Thoracic aorta (tissue), 2 donors: ENCODE data around the gene TRRAP. TPM values are rescaled to one million over a fixed set of nuclear protein-coding genes. Genes with fewer than 3 reads are reported as not detected.

Experiments used
- ATAC-seq: fragments of 150-250 bp; one replicate; pipeline ENCODE4 v1.8.0; 2017; ENCODE audit warnings: low read depth; ENCODE audit not compliant: insufficient number of reproducible peaks, low FRiP score
- DNase-seq: peaks from one replicate; pipeline ENCODE4 v3.0.0-alpha.2; 2020; ENCODE audit warnings: low spot score
- H3K27ac ChIP-seq, 2 donors: fragments of 200-600 bp; sonication (generic); 1 replicate in 1 of 2; 2 replicates in 1 of 2; pipeline ENCODE4 v1.5.1; 2016; ENCODE audit warnings: mild to moderate bottlenecking in 2 of 2, moderate library complexity in 2 of 2
- H3K27me3 ChIP-seq: fragments of 200-600 bp; sonication (generic); replicated peaks from 2 replicates; pipeline ENCODE4 v1.6.0; 2016; ENCODE audit warnings: mild to moderate bottlenecking; ENCODE audit not compliant: insufficient read depth
- H3K36me3 ChIP-seq: fragments of 200-600 bp; sonication (generic); one replicate; pipeline ENCODE4 v1.5.1; 2016
- H3K4me1 ChIP-seq, 2 donors: fragments of 200-600 bp; sonication (generic); 1 replicate in 1 of 2; 2 replicates in 1 of 2; pipeline versions ENCODE4 v1.5.1 to v1.6.0; 2016; ENCODE audit warnings: low read depth in 2 of 2, mild to moderate bottlenecking in 1 of 2; ENCODE audit not compliant: control insufficient read depth in 1 of 2
- H3K4me3 ChIP-seq: fragments of 200-600 bp; sonication (generic); 2 replicates; pipeline ENCODE4 v1.5.1; 2016; ENCODE audit warnings: mild to moderate bottlenecking
- H3K9me3 ChIP-seq: fragments of 200-600 bp; sonication (generic); 2 replicates; pipeline ENCODE4 v1.5.1; 2016
- CTCF ChIP-seq: fragments of 200-600 bp; sonication (generic); IDR thresholded peaks from one replicate; pipeline ENCODE4 v1.5.1; 2019; ENCODE audit warnings: antibody characterized with exemption
- total RNA-seq, 2 donors: library from RNA; depleted of rRNA; stranded (reverse); fragments of >200 nt; gene quantifications; one replicate each; pipeline versions ENCODE4 v1.1.0 to v1.2.3, GENCODE V29; 2016

The TRRAP gene
- total RNA-seq, 2 donors from 2014 or later, result 44.8 to 49.5 TPM

GRCh38 chr7:99031496-99031895, 153.2 kb downstream of the TRRAP start:
- H3K27ac ChIP-seq, result peak overlapping the region; percentile 89 to 91
- H3K4me1 ChIP-seq, result peaks cover 23 to 41% of the 10 kb centered on the region in 2 donors
- peaks cover 74% of the 10 kb centered on the region for H3K36me3 ChIP-seq
- TF ChIP-seq CTCF, result no peak
- ATAC-seq, result no peak
- H3K4me3 ChIP-seq, result peak overlapping the region; percentile 13
- H3K27me3 ChIP-seq, result no peaks in the 10 kb centered on the region
- H3K9me3 ChIP-seq, result no peaks in the 10 kb centered on the region
- no peak for DNase-seq

GRCh38 chr7:99032928-99033327, 154.6 kb downstream of the TRRAP start:
- Histone ChIP-seq H3K9me3 (no peaks in the 10 kb centered on the region), H3K4me3 (no peak overlapping the region), H3K4me1 (peaks cover 23 to 55% of the 10 kb centered on the region in 2 donors), H3K27me3 (no peaks in the 10 kb centered on the region), H3K27ac (peak overlapping the region; percentile 89 to 91), H3K36me3 (peaks cover 75% of the 10 kb centered on the region)
- no peak for TF ChIP-seq CTCF
- no peak for DNase-seq
- ATAC-seq, result no peak

GRCh38 chr7:99033765-99034164, 155.4 kb downstream of the TRRAP start:
- Histone ChIP-seq H3K27me3 (no peaks in the 10 kb centered on the region), H3K4me3 (no peak overlapping the region), H3K36me3 (peaks cover 75% of the 10 kb centered on the region), H3K9me3 (no peaks in the 10 kb centered on the region), H3K27ac (peak overlapping the region; percentile 89 to 91), H3K4me1 (peaks cover 23 to 58% of the 10 kb centered on the region in 2 donors)
- ATAC-seq, result no peak
- no peak for DNase-seq
- TF ChIP-seq CTCF, result no peak

GRCh38 chr7:99034932-99035722, 156.8 kb downstream of the TRRAP start:
- TF ChIP-seq CTCF, result no peak
- Histone ChIP-seq H3K36me3 (peaks cover 70% of the 10 kb centered on the region), H3K9me3 (no peaks in the 10 kb centered on the region), H3K4me3 (no peak overlapping the region), H3K4me1 (peaks cover 17 to 53% of the 10 kb centered on the region in 2 donors), H3K27me3 (no peaks in the 10 kb centered on the region), H3K27ac (peak overlapping the region; percentile 89 to 91)
- ATAC-seq (no peak), DNase-seq (no peak)

GRCh38 chr7:99035723-99036545, 157.6 kb downstream of the TRRAP start:
- H3K9me3 ChIP-seq, result no peaks in the 10 kb centered on the region
- no peak overlapping the region for H3K4me3 ChIP-seq
- H3K4me1 ChIP-seq, result peaks cover 13 to 51% of the 10 kb centered on the region in 2 donors
- ATAC-seq, result no peak
- no peaks in the 10 kb centered on the region for H3K27me3 ChIP-seq
- no peak for TF ChIP-seq CTCF
- peak overlapping the region; percentile 54 to 55 for H3K27ac ChIP-seq
- H3K36me3 ChIP-seq, result peaks cover 66% of the 10 kb centered on the region
- DNase-seq, result no peak
